ENCODE measurements around the gene PIP4P1.

The PIP4P1 gene

DNA sequence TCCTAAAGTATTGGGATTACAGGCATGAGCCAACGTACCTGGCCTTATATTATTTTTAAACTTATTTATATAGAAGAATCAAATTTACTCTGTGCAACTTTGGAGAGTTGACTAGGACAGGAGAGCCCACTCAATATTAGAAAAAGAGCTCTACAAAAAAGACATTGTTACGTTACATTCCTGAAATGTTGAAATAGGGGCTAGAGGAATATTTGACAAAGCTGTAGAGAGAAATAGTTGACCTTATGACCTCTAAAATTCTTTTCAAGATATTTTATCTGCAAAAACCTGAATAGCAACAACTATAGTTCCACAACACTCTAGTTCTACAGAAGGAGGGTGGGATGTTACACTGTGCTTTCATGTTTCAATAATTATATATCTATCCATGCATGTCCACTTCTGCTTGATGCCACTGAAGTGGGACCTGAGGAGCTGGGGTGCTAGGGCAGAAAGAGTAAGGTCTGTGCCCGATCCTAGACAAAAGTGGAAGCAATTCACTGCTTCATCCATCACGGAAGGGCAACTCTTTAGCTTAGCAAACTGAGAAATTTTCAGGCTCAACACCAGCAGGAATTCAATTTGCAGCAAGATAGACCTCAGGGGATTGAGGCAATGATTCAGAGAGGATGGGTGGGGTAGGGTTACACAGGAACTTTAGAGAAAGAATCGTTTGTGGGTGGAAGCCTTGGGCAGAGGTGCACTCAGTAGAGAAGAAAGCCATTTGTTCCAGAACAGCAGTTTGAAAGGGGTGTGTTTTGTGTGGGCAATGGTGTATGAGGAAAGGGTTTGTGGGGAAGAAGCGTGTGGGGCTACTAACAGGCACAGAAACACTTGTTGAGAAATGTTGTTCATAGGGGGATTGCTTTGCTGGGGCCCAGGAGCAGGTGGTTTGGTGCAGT lies 28.1 kb upstream of the PIP4P1 start:
- DNase-seq, result no peak
- TF ChIP-seq POLR2A (IDR thresholded peaks at IDR 0.05; ENCODE audit: low read length), result no peak
- no peak for TF ChIP-seq GATA1 (IDR thresholded peaks at IDR 0.05; ENCODE audit: low read depth, low read length)

GRCh38 chr14:20487396-20487725 lies 26.1 kb upstream of the PIP4P1 start:
- peak in 1 of 2 experiments; percentile 30 for DNase-seq
- TF ChIP-seq GATA1 (IDR thresholded peaks at IDR 0.05; ENCODE audit: low read depth, low read length) (no peak), POLR2A (IDR thresholded peaks at IDR 0.05; ENCODE audit: low read length) (no peak)

DNA sequence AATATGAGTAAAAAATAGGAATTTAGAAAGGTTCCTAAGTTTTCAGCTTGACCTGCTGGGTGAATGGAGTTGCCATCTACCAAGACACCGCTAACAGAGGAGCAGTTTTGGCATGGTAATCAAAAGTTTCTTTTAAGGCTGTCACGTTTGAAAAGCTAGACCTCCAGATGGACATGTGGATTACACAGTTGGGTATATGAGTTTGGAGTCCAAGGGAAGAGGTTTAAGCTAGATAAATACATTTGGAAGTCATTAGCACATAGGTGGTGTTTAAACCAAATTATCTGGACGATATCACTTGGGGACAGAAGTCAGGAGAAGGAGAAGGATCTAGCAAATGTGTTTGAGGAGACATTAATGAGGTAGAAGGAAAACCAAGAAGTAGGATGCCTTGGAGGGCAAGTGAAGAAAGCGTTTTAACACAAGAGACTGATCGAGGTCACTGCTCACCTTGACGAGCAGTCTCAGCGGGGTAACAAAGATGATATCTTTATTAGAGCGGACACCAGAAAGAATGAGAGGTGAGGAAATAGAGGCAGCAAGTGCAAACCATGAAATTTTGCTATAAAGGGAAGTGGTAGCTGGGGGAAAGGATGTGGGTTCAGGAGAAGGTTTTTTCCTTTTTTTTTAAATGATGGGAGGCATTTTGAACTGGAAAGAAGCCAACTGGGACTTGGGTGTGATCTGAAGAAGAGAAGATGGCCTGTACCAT lies 25.6 kb upstream of the PIP4P1 start:
- TF ChIP-seq GATA1 (IDR thresholded peaks at IDR 0.05; ENCODE audit: low read depth, low read length), result no peak
- no peak for TF ChIP-seq POLR2A (IDR thresholded peaks at IDR 0.05; ENCODE audit: low read length)
- peak; percentile 27 to 59 for DNase-seq

DNA sequence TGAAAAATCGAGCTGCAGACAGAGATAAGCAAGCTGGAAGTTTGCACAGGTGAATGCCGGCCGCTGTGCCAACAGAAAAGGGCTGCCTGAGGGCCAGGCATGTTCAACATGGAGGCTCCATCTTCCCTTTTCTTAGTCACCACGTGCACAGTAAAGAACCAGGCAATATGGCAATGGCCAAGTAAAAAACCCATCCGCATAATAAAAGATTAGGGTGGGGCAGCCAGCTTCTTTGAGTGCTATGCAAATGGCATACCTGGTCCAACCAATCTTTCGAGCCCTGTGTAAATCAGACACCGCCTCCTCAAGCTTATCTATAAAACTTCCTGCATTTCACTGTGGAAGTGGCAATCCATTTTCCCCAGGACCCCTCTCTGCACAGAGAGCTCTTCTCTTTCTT lies 24.7 kb upstream of the PIP4P1 start:
- no peak for TF ChIP-seq GATA1 (IDR thresholded peaks at IDR 0.05; ENCODE audit: low read depth, low read length)
- TF ChIP-seq POLR2A (IDR thresholded peaks at IDR 0.05; ENCODE audit: low read length), result no peak
- no peak for DNase-seq

DNA sequence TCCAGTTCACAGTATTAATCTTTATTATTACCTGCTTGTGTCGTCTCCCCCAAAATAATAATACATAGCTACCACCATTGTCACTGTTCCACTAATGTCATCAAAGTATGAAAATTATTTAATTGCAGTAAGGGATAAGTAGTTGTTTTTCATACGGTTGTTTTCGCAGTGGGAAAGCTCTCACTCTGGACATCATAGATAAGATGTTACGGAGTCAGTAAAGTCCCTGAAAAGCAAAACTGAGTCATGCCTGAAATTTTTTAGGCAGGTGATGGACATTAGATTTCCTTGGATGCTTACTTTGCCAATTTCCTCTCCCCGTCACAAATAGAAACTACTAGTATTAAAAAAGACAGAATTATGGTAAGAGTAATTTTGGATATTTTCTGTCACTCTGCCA lies 21.1 kb upstream of the PIP4P1 start:
- TF ChIP-seq POLR2A (IDR thresholded peaks at IDR 0.05; ENCODE audit: low read length) (peak; percentile 24), GATA1 (IDR thresholded peaks at IDR 0.05; ENCODE audit: low read depth, low read length) (no peak)
- peak; percentile 86 to 89 for DNase-seq

GRCh38 chr14:20478894-20479293 lies 17.7 kb upstream of the PIP4P1 start:
- no peak for TF ChIP-seq GATA1 (IDR thresholded peaks at IDR 0.05; ENCODE audit: low read depth, low read length)
- TF ChIP-seq POLR2A (IDR thresholded peaks at IDR 0.05; ENCODE audit: low read length), result peak; percentile 1
- peak; percentile 70 to 76 for DNase-seq

DNA sequence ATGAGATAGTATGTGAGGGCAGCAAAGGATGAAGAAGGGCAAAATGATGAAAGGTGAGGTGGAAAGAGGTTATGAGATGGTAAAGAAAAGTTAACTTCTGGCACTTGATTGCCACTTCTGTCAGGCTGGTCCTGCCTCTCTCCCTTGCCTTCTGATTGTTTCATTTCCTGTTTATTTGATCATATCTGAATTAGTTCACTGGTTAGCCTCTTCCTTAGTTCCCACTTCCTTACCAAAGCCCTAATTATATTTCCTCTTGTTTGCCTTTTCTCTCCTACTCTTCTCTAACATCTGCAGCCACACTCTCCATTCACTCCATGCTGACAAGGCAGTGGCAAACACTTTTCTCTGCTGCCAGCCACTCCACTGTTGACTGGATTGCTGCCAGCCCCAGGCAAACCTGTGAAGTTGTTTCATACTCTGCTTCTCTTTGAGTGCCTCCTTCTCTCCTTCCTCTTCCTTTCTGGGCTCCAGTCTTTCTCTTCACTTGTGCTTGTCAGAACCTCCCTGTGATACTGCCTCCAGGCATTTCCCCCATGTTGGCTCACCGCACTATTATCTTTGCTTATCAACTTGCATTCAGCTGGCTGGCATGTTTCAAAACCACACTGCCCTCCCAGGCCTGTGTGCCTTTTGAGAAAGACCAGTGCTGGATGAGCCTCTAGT lies 16.1 kb upstream of the PIP4P1 start:
- peak; percentile 68 for TF ChIP-seq POLR2A (IDR thresholded peaks at IDR 0.05; ENCODE audit: low read length)
- TF ChIP-seq GATA1 (IDR thresholded peaks at IDR 0.05; ENCODE audit: low read depth, low read length), result peak; percentile 32
- peak; percentile 93 to 95 for DNase-seq

- peak; percentile 79 to 88 for DNase-seq
- TF ChIP-seq GATA1 (IDR thresholded peaks at IDR 0.05; ENCODE audit: low read depth, low read length), result no peak
- TF ChIP-seq POLR2A (IDR thresholded peaks at IDR 0.05; ENCODE audit: low read length), result no peak
Observed at GRCh38 chr14:20476776-20477175, 15.5 kb upstream of the PIP4P1 start.

DNA sequence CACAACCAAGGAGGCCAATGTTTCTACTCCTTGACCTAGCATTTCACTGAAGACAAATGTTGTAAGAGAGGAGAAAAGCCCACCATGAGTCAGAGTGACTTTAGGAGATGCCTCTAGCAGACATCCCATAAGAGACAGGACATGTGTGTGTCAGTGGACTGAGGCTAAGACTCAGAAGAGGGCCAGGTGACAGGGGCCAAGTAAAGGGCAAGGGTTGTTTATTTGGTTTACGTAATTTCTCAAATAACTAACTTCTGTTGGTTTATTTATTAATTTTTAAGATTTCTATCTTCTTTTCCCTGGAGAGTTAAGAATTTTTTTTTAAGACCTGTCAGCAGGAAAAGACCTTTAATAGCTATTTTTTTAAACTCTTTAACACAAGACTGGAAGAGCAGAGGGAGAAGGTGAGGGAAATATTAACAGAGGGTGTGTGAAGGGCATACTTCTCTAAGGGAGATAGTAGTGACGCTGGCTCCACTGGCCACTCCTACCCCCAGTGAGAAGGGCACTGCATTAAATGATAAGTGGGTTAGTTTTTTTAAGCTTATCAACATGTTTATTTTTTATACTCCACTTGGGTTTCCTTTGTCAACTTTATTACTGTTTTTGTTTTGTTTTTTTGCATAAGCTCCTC lies 11.4 kb upstream of the PIP4P1 start:
- DNase-seq, result peak; percentile 77 to 82
- TF ChIP-seq GATA1 (IDR thresholded peaks at IDR 0.05; ENCODE audit: low read depth, low read length) (no peak), POLR2A (IDR thresholded peaks at IDR 0.05; ENCODE audit: low read length) (peak; percentile 59)

GRCh38 chr14:20470603-20470901 lies 9.3 kb upstream of the PIP4P1 start:
- no peak for DNase-seq

GRCh38 chr14:20469890-20470602 lies 8.8 kb upstream of the PIP4P1 start:
- DNase-seq, result peak; percentile 77 to 85
- TF ChIP-seq POLR2A (IDR thresholded peaks at IDR 0.05; ENCODE audit: low read length) (no peak), GATA1 (IDR thresholded peaks at IDR 0.05; ENCODE audit: low read depth, low read length) (no peak)

More at GRCh38 chr14:20470603-20470901, 9.3 kb upstream of the PIP4P1 start:
- TF ChIP-seq GATA1 (IDR thresholded peaks at IDR 0.05; ENCODE audit: low read depth, low read length), result no peak
- TF ChIP-seq POLR2A (IDR thresholded peaks at IDR 0.05; ENCODE audit: low read length), result no peak

DNA sequence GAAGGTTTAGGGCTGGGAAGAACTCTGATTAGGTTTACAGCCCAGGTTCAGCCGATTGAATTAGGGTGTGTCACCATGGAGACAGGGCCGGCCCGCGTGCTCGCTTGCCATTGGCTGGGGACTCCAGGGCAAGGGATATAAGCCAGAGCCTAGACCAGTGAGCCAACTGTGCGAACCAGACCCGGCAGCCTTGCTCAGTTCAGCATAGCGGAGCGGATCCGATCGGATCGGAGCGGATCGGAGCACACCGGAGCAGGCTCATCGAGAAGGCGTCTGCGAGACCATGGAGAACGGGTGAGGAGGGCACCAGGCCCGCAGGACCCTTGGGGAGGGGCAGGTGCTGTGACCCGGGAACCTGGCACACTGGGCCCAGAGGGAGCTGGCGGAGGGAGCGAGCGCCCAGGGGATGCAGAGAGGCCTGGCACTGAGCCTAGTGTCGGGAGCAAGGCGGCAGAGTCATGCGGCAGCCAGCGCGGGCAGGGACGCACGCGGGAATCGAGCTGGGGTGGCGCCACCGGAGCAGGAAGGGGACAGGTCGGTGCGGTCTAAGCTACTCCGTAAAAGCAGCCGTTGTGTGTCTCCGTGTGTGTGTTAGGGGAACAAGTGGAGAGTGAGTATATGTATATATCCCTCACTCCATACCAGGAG lies 8.1 kb upstream of the PIP4P1 start, which contains the start of gene PNP:
Gene PNP (plus strand): TSS at position 165 of the 648 bp plus-strand sequence. CDS start 119 bp downstream, at position 284.
- peak; percentile 94 to 96 for DNase-seq
- TF ChIP-seq POLR2A (IDR thresholded peaks at IDR 0.05; ENCODE audit: low read length) (peak; percentile 100), GATA1 (IDR thresholded peaks at IDR 0.05; ENCODE audit: low read depth, low read length) (no peak)
